Measurements from ENCODE around the gene PTPRN2.

The PTPRN2 gene

DNA sequence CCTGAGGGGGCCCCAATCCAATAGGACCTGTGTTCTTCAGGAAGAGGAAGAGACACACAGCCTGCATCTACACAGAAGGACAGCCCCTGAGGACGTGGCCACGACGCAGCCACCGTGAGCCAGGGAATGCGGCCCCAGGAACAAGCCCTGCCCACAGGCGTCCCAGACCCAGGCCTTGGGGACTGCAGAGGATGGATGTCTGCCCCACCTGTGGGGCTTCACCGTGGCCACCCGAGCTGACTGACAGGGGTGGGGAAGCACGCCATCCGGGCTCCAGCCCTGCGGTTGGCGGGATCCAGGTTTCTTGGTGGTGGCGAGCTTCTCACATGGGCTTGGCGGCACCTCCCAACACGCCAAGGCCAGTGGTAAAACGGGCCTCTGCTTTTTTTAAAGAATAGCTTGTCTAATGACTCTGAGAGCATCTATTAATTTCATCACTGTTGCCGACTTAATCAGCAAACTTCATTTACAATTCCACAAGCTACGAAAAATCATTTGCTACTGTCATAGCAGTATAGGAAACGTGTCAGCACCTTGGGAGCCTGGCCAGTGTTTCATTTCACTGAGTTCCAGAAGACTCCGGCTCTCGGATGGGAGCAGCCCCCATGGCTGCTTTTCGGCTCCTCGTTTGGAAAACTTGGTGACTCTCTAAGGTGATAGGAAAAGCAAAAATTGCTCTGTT lies 584.0 kb downstream of the PTPRN2 start:
- no peak for FAIRE-seq
- no peak for DNase-seq (ENCODE audit: insufficient read length, low spot score)
- no peak for TF ChIP-seq POLR2A (IDR thresholded peaks at IDR 0.05; ENCODE audit: low read depth, low read length)

DNA sequence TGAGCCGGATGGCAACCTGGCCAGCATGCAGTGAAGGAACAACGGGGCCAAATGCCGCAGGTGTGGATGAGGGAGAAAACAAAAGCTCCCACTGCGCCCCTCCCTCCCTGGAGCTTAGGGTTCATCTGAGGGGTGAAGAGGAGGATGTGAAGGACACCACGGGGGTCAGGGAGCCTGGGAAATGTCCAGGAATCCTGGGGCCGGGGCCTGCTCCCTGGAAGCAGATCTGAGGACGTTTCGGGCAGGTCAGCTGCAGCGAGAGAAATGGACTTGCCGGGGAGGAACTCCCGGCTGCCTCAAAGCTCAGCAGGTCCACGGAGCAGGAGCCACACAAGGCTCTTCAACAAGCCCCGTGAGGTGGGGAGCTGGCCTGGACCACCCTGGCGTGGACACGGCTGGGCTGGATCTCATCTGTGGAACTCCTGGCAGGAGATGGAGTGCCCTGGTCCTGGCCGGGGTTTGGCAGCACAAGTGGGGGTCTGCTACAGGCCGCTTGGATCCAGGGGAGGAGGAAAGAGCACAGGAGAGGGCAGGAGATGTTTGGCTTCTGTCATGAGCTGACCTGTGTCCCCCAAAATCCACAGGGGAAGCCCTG lies 585.0 kb downstream of the PTPRN2 start:
- no peak for FAIRE-seq
- TF ChIP-seq POLR2A (IDR thresholded peaks at IDR 0.05; ENCODE audit: low read depth, low read length): no peak
- DNase-seq (ENCODE audit: insufficient read length, low spot score): no peak

DNA sequence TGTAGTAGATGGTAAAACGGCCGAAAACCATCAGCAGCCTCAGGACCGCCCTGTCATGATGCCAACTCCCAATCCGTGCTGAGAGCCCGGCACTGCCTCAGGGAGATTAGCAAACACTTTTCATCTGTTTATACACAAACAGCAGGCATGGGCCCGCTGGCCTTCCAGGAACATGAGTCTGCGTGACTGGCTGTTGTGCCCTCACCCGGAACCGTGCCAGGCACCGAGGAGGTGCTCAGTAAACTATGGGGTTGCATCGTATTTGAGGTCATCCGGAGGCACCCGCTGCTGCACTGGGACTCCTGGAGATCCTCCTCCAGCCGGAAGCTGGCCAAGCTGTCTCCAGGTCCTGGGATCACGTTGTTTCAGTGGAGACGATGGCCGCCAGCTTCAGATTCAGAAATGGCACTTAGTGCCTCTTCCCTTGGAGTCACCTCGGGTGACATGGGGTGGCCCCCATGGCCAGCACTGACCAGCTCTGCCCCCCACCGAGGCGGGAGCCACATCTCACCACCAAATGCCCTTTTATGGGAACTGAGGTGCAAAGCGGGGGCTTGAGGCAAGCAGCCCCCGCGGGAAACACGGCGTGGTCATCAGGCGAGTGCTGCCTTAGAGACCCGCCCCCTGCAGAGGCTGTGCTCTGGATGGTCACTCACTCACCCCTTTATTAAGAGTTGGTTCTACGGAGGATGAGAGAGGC lies 585.9 kb downstream of the PTPRN2 start:
- DNase-seq (ENCODE audit: insufficient read length, low spot score): no peak
- no peak for FAIRE-seq
- TF ChIP-seq POLR2A (IDR thresholded peaks at IDR 0.05; ENCODE audit: low read depth, low read length): no peak

DNA sequence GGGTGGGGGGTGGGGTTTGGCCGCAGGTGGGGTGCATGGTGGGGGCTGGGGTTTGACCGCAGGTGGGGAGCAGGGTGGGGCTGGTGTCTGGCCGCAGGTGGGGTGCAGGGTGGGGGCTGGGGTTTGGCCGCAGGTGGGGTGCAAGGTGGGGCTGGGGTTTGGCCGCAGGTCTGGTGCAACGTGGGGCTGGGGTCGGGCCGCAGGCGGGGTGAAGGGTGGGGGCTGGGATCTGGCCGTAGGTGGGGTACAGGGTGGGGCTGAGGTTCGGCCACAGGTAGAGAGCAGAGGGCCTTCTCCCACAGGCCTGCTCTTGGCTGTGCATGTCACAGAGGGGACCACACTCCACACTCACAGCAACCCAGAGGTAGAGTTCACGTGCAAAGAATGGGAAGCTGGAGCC lies 586.6 kb downstream of the PTPRN2 start:
- no peak for TF ChIP-seq POLR2A (IDR thresholded peaks at IDR 0.05; ENCODE audit: low read depth, low read length)
- DNase-seq (ENCODE audit: insufficient read length, low spot score) (no peak), FAIRE-seq (no peak)

DNA sequence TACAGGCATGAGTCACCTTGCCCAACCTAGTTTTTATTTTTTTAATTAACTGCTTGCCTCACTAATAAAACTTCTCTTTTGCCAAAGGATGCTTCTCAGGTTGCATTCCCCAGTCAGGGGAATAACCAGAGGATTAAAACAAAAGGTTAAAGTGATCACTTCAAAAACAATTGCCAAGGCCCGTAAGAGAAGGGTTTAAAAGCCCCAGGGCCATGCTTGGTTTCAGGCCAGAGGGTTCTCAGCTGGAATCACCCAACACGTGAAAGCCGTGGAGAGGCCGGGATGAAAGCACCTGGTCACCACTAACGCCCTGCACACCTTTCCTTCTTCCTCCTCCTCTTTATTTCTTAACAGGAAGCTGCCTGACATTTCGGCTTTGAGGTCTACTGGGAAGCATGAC lies 587.5 kb downstream of the PTPRN2 start:
- DNase-seq (ENCODE audit: insufficient read length, low spot score): no peak
- FAIRE-seq: no peak
- TF ChIP-seq POLR2A (IDR thresholded peaks at IDR 0.05; ENCODE audit: low read depth, low read length): no peak

DNA sequence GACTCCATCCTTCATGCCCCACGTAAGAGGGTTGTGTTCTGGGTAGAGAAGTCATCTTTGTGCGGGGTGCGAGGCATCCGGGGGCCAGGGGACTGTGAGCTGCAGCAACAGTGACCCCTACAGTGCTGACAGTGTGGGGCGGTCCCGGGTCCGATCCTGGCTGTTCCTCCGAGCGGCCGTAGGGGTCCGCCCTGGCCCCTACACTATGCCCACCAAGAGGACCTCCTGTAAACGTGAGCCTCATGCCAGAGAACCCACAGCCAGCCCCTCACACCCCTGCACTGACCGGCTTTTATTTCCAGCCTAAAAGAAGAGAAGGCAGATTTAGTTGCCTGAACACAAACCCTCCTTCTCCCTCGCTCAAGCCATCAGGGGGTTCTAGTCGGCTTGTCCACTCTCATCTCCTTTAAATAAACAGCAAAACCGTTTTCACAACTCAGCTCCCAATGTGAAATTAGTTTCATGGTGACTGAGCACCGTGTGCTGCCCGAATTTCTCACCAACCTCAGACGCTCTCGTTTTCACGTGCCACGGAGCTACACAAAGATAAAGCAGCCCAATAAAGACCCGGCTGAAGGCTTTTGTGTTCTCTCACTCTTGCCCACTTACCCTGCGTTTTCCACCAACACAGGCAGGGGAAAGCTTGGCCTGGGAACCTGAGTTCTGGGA lies 588.6 kb downstream of the PTPRN2 start:
- DNase-seq (ENCODE audit: insufficient read length, low spot score) (no peak), FAIRE-seq (no peak)
- TF ChIP-seq POLR2A (IDR thresholded peaks at IDR 0.05; ENCODE audit: low read depth, low read length): no peak

DNA sequence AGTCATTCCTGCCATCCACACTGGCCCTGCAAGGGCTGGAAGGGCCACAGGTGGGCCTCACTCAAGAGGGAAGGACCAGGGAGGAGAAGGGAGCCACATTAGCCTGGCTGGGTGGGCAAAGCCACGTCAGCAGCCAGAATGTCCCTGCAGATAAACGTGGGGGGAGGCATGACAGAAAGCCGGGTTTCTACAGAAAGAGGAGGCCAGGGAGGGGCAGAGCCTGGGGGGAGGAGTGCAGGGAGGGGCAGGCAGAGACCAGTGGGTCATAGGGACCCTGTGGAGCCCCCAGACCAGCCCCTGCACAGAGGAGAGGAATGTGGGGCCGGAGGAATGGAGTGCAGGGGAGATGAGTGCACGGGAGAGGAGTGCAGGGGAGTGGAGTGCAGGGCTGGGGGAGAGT lies 590.2 kb downstream of the PTPRN2 start:
- DNase-seq (ENCODE audit: insufficient read length, low spot score): no peak
- no peak for TF ChIP-seq POLR2A (IDR thresholded peaks at IDR 0.05; ENCODE audit: low read depth, low read length)
- no peak for FAIRE-seq

DNA sequence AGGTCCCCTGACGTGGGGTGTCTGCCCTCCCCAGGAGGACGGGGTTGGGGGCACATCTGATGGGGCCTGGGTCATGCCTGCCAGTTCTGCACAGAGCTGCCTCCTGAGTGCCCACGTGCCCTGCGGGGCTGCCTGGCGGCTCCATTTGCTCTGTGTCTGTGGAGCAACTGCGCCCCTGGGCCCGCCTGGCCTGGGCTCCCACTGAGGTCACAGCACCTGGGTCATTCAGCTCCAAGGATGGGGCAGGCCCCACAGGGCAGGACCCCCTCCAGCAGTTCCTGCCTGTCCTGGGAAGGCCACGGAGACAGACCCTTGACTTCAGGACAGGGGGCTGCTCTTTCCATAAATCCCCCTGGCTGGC lies 590.6 kb downstream of the PTPRN2 start:
- FAIRE-seq: no peak
- TF ChIP-seq POLR2A (IDR thresholded peaks at IDR 0.05; ENCODE audit: low read depth, low read length): no peak
- no peak for DNase-seq (ENCODE audit: insufficient read length, low spot score)

DNA sequence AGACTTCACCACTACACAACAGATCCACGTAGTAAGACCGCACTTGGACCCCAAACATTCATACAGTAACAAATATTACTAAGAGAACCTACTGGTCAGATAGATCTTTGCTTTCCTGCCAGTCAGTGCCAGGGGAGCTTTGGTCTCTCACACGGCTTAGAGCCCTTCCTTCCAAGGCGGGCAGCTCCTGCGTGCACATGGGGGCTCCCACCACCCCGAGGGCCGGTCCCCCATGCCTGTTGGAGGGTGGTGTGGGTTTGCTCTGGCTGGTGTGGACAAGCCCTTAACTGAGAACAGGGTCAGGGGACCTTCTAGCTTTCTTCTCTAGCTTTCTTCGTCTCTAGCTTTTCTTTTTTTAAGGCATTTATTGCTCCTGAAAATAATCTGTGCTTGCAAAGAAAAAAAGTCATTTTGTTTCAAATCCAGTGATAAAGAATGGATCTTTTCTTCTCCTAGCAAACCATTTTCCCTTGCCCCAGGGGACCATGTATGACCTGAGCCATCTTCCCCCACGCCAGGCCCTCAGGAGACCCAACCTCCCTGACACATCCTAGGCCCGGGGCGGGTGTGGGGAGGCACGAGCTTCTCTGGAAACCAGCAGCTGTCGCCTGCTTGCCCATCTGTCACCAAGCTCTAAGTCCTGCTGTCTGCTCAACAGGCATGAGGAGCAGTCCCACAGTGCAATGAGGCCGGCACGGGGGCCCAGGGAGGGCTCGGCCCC lies 591.1 kb downstream of the PTPRN2 start:
- DNase-seq (ENCODE audit: insufficient read length, low spot score): no peak
- no peak for FAIRE-seq
- TF ChIP-seq POLR2A (IDR thresholded peaks at IDR 0.05; ENCODE audit: low read depth, low read length): no peak

DNA sequence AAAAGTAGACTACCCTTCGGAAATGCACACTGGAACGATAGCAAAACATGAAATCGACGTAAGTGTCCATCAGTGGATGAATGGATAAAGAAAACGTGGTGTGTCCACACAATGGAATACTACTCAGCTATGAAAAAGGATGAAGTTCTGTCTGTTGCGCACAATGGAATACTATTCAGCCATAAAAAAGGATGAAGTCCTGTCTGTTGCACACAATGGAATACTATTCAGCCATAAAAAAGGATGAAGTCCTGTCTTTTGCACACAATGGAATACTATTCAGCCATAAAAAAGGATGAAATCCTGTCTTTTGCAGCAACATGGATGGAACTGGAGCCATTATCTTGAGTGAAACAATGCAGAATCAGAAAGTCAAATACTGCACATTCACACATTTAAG lies 591.8 kb downstream of the PTPRN2 start:
- DNase-seq (ENCODE audit: insufficient read length, low spot score) (no peak), FAIRE-seq (no peak)
- no peak for TF ChIP-seq POLR2A (IDR thresholded peaks at IDR 0.05; ENCODE audit: low read depth, low read length)

DNA sequence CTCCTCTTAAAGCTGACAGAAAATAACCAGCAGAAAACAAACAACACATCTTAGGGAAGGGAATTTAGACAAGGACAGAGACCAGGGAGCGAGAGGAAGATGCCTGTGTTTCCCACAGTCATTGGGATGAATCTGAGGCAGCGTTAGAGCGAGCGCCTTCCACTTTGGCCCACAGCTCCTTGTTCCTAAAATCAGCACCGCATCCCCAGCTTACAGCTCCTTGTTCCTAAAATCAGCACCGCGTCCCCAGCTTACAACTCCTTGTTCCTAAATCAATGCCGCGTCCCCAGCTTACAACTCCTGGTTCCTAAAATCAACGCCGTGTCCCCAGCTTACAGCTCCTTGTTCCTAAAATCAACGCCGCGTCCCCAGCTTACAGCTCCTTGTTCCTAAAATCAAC lies 593.3 kb downstream of the PTPRN2 start:
- TF ChIP-seq POLR2A (IDR thresholded peaks at IDR 0.05; ENCODE audit: low read depth, low read length): no peak
- DNase-seq (ENCODE audit: insufficient read length, low spot score) (no peak), FAIRE-seq (no peak)

DNA sequence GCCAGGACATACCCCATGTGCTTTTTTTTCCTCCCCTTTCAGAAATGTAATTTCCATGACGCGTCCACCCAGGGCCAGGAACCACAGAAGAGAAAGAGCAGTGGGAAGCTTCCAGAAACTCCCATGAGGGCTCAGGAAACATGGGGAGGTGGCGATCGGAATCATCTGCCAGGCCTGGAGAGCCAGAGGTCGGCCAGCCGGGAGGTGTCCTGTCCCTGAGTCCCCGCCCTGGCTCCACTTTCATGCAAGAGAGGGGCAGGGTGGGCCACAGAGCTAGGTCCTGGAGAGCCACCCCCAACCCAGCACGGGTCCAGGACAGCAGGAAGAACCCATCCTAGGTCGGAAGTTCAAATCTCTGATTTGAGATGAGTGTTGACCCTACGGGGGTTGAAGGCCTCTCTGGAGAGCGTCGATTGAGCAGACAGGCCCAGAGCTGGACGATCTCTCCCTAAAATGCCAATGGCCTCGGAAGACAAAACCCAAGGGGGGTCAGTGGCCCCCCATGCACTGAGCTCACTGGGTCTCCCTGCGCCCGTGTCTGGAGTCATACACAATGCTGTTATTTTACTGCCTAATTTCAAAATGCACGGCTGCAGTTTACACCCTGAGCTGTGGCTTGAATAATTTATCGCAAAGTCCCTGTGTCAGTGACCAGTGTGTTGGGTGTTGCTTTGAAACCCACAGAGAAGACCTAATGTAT lies 594.1 kb downstream of the PTPRN2 start:
- FAIRE-seq: no peak
- no peak for TF ChIP-seq POLR2A (IDR thresholded peaks at IDR 0.05; ENCODE audit: low read depth, low read length)
- DNase-seq (ENCODE audit: insufficient read length, low spot score): no peak

DNA sequence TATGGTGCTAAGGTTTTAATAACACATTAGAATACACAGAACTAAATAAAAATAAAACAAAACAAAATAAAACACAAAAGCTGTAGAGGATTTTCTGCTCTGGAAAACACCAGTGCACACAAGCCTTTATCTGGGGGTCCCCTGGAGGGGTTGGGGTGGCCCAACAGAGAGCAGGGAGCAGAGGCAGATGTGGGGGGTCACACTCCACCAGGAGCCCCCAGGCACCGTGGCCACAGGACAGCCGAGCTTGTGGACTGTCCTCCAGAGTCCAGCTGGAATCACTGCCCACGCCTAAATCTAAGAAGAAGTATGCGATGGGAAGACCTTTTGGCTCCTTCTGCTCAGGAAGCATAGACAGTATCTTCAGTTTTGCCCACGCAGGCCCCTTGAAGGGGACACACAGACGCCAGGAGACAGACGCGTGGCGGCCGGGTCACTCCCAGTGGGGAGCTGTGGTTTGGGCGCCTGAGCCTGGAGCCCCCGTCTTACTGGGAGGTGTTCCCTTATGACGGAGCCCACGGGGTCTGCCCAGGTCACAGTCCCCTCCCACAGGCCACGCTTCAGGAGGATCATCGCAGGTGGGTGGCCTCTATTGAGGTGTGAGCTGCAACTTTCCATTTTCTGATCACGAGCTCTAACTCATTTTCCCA lies 595.0 kb downstream of the PTPRN2 start:
- no peak for DNase-seq (ENCODE audit: insufficient read length, low spot score)
- no peak for TF ChIP-seq POLR2A (IDR thresholded peaks at IDR 0.05; ENCODE audit: low read depth, low read length)
- no peak for FAIRE-seq
